Aorta (tissue), 5 donors: ENCODE data around the gene STXBP1. TPM values are rescaled to one million over a fixed set of nuclear protein-coding genes. Genes with fewer than 3 reads are reported as not detected.

Experiments
- ATAC-seq: fragments of 200-7000 bp; cut with Tn5 transposase; one replicate; pipeline ENCODE4 v1.9.1; 2022; ENCODE audit warnings: moderate library complexity; ENCODE audit not compliant: low FRiP score
- DNase-seq, 2 donors: peaks; one replicate each; pipeline ENCODE4 v3.0.0-alpha.2; 2020
- H3K27ac ChIP-seq, 2 donors: one replicate each; pipeline ENCODE4 v1.5.1; 2013; ENCODE audit warnings: low read length in 2 of 2, mild to moderate bottlenecking in 2 of 2, moderate library complexity in 2 of 2, control low read depth in 1 of 2, inconsistent platforms in 1 of 2, low read depth in 1 of 2
- H3K27me3 ChIP-seq, 2 donors: one replicate each; pipeline ENCODE4 v1.6.1; 2013; ENCODE audit warnings: control low read depth in 1 of 2, low read length in 1 of 2, mild to moderate bottlenecking in 1 of 2, moderate library complexity in 1 of 2; ENCODE audit not compliant: insufficient read depth in 2 of 2, control insufficient read depth in 1 of 2
- H3K36me3 ChIP-seq, 2 donors: one replicate each; pipeline ENCODE4 v1.6.1; 2013; ENCODE audit warnings: control low read depth in 1 of 2, low read length in 1 of 2, mild to moderate bottlenecking in 1 of 2; ENCODE audit not compliant: insufficient read depth in 2 of 2, control insufficient read depth in 1 of 2
- H3K4me1 ChIP-seq, 2 donors: one replicate each; pipeline ENCODE4 v1.6.1; 2013; ENCODE audit warnings: low read length in 2 of 2, control low read depth in 1 of 2, mild to moderate bottlenecking in 1 of 2, moderate library complexity in 1 of 2; ENCODE audit not compliant: insufficient read depth in 2 of 2, control insufficient read depth in 1 of 2
- H3K4me3 ChIP-seq, 2 donors: one replicate each; pipeline ENCODE4 v1.5.1; 2013; ENCODE audit warnings: low read length in 2 of 2, control low read depth in 1 of 2, mild to moderate bottlenecking in 1 of 2
- H3K9me3 ChIP-seq: one replicate; pipeline ENCODE4 v1.6.1; 2013; ENCODE audit warnings: mild to moderate bottlenecking, low read length; ENCODE audit not compliant: control insufficient read depth
- WGBS, 2 donors: extraction: QIAGEN DNeasy Blood & Tissue Kit; methylation state at CpG; one replicate each; pipeline ENCODE4 v1.1.7; 2013; 5-methylcytosine and 5-hydroxymethylcytosine counted together
- intact Hi-C, 2 donors: fragments of 100-400 bp; cut with DNase I; formaldehyde crosslinking; loops; one replicate each; pipeline versions ENCODE4 v1.14.2 to v1.15.0; 2022
- polyA plus RNA-seq, 2 donors: library from polyadenylated mRNA; stranded (reverse); fragments of 200-250 nt; gene quantifications; one replicate each; pipeline ENCODE4 v1.2.3, GENCODE V29; 2013
- total RNA-seq, 2 donors: library from RNA; stranded (reverse); fragmentation: NEBNext Ultra II Directional; extraction: Animal tissue kit (Norgen Biotek cat#: 25700); gene quantifications; one replicate each; pipeline ENCODE4 v1.2.1, GENCODE V29; 2021
- donor health status: healthy with polysubstance abuse.
- donor health status: Bipolar disorder and iron deficiency.
- donor health status: DM: no; HTN: no; CAD: no.
- donor health status: DM: no; HTN: no; CAD: no.
- donor health status: DM: yes; HTN: yes; CAD: no.

The STXBP1 gene
- total and polyA plus RNA-seq, 4 donors: 6.6 to 69.0 (median 35.4) TPM

- H3K4me3 ChIP-seq: no peak overlapping the region
- peaks cover 0 to 8% of the 10 kb centered on the region in 2 donors for H3K36me3 ChIP-seq
- no peaks in the 10 kb centered on the region for H3K4me1 ChIP-seq
- 92 to 95% methylated on average over 5 of the region's 5 CpGs for WGBS, 2 donors
- H3K27me3 ChIP-seq: no peaks in the 10 kb centered on the region
- DNase-seq (no peak), ATAC-seq (no peak)
- intact Hi-C loops: loop anchor here in 1 of 2 donors (10.0 kb wide), 1 partner anchor 59 kb away; no protein-coding TSS in a partner anchor
- H3K27ac ChIP-seq: no peak overlapping the region
- H3K9me3 ChIP-seq: no peaks in the 10 kb centered on the region
Measured at GRCh38 chr9:127683723-127684122, 71.6 kb downstream of the STXBP1 start.

DNA sequence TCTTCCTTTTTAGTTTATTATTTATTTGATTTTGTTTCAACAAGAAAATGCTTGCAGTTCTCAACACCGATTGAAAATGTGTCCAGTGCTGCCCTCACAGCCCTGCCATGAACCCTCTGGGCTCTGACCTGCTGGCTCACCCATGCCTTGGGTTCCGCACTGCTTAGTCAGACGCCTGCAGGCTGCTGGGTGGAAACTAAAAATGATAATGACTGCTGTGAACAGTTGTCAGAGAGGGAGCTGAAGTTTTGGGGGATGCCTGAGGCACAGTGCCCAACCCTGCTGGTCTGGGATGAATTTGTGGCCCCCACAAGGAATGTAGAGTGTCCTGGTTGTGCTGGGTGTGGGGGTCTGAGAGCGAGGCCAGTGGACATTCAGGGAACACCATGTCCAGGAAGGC is 72.5 kb downstream of the STXBP1 start:
- peaks cover 0 to 8% of the 10 kb centered on the region in 2 donors for H3K36me3 ChIP-seq

GRCh38 chr9:127686461-127687393 is 74.7 kb downstream of the STXBP1 start:
- no peak overlapping the region for H3K4me3 ChIP-seq
- WGBS, 2 donors: 73 to 75% methylated on average over 6 of the region's 6 CpGs
- peaks cover 0 to 4% of the 10 kb centered on the region in 2 donors for H3K36me3 ChIP-seq
- no peak for ATAC-seq
- intact Hi-C loops: loop anchor here in 1 of 2 donors (10.0 kb wide), 1 partner anchor 62 kb away; no protein-coding TSS in a partner anchor
- no peaks in the 10 kb centered on the region for H3K27me3 ChIP-seq
- no peak for DNase-seq
- H3K4me1 ChIP-seq: no peaks in the 10 kb centered on the region
- H3K27ac ChIP-seq: no peak overlapping the region
- no peaks in the 10 kb centered on the region for H3K9me3 ChIP-seq

More for the DNA sequence above, 72.5 kb downstream of the STXBP1 start:
- Histone ChIP-seq H3K4me3 (no peak overlapping the region), H3K4me1 (no peaks in the 10 kb centered on the region), H3K27ac (no peak overlapping the region), H3K9me3 (no peaks in the 10 kb centered on the region), H3K27me3 (no peaks in the 10 kb centered on the region)
- WGBS, 2 donors: 82 to 90% methylated on average over 4 of the region's 4 CpGs
- DNase-seq (no peak), ATAC-seq (no peak)
- intact Hi-C loops: loop anchor here in 1 of 2 donors (10.0 kb wide), 1 partner anchor 60 kb away; no protein-coding TSS in a partner anchor

GRCh38 chr9:127689329-127690000 is 77.4 kb downstream of the STXBP1 start:
- ATAC-seq (no peak), DNase-seq (no peak)
- no peak overlapping the region for H3K27ac ChIP-seq
- no peaks in the 10 kb centered on the region for H3K27me3 ChIP-seq
- no peak overlapping the region for H3K4me3 ChIP-seq
- intact Hi-C loops: loop anchor here in 1 of 2 donors (10.0 kb wide), 1 partner anchor 65 kb away; no protein-coding TSS in a partner anchor
- H3K36me3 ChIP-seq: peaks cover 0 to 2% of the 10 kb centered on the region in 2 donors
- 93 to 95% methylated on average over 13 of the region's 13 CpGs for WGBS, 2 donors
- no peaks in the 10 kb centered on the region for H3K9me3 ChIP-seq
- H3K4me1 ChIP-seq: no peaks in the 10 kb centered on the region

DNA sequence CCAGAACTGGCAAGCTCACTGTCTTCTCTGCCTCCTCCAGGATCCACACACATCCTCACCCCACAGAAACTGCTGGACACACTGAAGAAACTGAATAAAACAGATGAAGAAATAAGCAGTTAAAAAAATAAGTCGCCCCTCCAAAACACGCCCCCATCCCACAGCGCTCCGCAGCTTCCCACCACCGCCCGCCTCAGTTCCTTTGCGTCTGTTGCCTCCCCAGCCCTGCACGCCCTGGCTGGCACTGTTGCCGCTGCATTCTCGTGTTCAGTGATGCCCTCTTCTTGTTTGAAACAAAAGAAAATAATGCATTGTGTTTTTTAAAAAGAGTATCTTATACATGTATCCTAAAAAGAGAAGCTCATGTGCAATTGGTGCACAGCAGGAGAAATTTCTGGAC is 78.7 kb downstream of the STXBP1 start:
- H3K9me3 ChIP-seq: no peaks in the 10 kb centered on the region
- WGBS, 2 donors: 94% methylated on average over 10 of the region's 10 CpGs
- H3K27ac ChIP-seq: no peak overlapping the region
- peaks cover 0 to 5% of the 10 kb centered on the region in 2 donors for H3K36me3 ChIP-seq
- H3K27me3 ChIP-seq: no peaks in the 10 kb centered on the region
- intact Hi-C loops: no loop called here
- H3K4me3 ChIP-seq: no peak overlapping the region
- H3K4me1 ChIP-seq: no peaks in the 10 kb centered on the region
- no peak for ATAC-seq
- DNase-seq: no peak

DNA sequence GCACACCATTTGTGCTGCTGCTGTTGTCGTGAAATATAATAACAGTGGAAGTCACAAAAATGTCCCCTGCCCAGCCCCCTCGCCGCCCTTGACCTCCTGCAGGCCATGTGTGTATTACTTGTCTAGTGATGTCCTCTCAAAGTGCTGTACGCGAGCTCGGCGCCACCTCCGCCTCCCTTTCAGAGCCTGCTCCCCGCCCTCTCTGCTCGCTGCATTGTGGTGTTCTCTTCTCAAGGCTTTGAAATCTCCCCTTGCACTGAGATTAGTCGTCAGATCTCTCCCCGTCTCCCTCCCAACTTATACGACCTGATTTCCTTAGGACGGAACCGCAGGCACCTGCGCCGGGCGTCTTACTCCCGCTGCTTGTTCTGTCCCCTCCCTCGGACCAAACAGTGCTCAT is 80.0 kb downstream of the STXBP1 start:
- DNase-seq: no peak
- ATAC-seq: no peak
- Histone ChIP-seq H3K9me3 (no peaks in the 10 kb centered on the region), H3K4me1 (no peaks in the 10 kb centered on the region), H3K27ac (no peak overlapping the region), H3K4me3 (no peak overlapping the region), H3K36me3 (peaks cover 0 to 5% of the 10 kb centered on the region in 2 donors), H3K27me3 (no peaks in the 10 kb centered on the region)
- 84 to 87% methylated on average over 20 of the region's 20 CpGs for WGBS, 2 donors
- intact Hi-C loops: no loop called here

DNA sequence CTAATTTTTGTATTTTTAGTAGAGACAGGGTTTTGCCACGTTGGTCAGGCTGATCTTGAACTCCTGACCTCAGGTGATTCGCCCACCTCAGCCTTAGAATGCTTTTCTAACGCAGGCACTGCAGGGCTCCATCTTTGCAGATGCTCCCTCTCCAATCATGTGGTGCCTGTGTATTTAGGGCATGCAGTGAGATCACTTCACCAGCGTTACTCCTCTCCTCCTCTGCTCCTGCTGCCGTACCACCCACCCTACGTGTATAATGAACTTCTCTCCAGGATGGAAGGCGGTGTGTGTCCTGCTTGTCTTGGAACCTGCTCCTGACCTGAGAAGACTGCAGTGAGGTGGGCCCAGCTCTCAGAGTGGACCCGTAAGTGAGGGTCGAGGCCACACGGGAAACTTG is 81.1 kb downstream of the STXBP1 start:
- no peaks in the 10 kb centered on the region for H3K9me3 ChIP-seq
- DNase-seq (no peak), ATAC-seq (no peak)
- H3K4me3 ChIP-seq: no peak overlapping the region
- H3K4me1 ChIP-seq: no peaks in the 10 kb centered on the region
- intact Hi-C loops: no loop called here
- no peaks in the 10 kb centered on the region for H3K27me3 ChIP-seq
- H3K36me3 ChIP-seq: peaks cover 0 to 5% of the 10 kb centered on the region in 2 donors
- 88 to 89% methylated on average over 10 of the region's 10 CpGs for WGBS, 2 donors
- no peak overlapping the region for H3K27ac ChIP-seq

GRCh38 chr9:127693697-127694096 is 81.6 kb downstream of the STXBP1 start:
- Histone ChIP-seq H3K36me3 (peaks cover 0 to 5% of the 10 kb centered on the region in 2 donors), H3K27me3 (no peaks in the 10 kb centered on the region), H3K9me3 (no peaks in the 10 kb centered on the region), H3K27ac (no peak overlapping the region), H3K4me1 (no peaks in the 10 kb centered on the region), H3K4me3 (no peak overlapping the region)
- DNase-seq: no peak
- 95% methylated on average over 4 of the region's 4 CpGs for WGBS, 2 donors
- intact Hi-C loops: no loop called here
- no peak for ATAC-seq
